ENCODE results near the gene DTL.
"Not testable (repeated sequence)": the region's sequence is repeated elsewhere in the genome, so short reads cannot be mapped to it uniquely, and the experiment has no call there.

DNA sequence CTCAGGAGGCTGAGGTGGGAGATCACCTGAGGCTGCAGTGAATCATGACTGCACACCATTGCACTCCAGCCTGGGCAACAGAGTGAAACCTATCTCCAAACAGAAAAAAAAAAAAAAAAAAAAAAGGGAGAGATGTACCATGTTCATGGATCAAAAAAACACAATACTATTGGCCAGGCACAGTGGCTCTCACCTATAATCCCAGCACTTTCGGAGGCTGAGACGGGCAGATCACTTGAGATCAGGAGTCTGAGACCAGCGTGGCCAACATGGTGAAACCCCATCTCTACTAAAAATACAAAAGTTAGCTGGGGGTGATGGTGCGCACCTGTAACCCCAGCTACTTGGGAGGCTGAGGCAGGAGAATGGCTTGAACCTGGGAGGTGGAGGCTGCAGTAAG lies 38.1 kb upstream of the DTL start:
- not testable (repeated sequence) for TF ChIP-seq YY1 (IDR thresholded peaks at IDR 0.05; ENCODE audit: insufficient read depth, insufficient read length); ZNF274 (IDR thresholded peaks at IDR 0.05; ENCODE audit: low read depth, low read length)

All from NT2/D1 (cell line).